ENCODE results near the gene TAL2.
A peak's percentile ranks its signal among the peaks of the same experiment; 100 is the strongest.

TAL2 gene

DNA sequence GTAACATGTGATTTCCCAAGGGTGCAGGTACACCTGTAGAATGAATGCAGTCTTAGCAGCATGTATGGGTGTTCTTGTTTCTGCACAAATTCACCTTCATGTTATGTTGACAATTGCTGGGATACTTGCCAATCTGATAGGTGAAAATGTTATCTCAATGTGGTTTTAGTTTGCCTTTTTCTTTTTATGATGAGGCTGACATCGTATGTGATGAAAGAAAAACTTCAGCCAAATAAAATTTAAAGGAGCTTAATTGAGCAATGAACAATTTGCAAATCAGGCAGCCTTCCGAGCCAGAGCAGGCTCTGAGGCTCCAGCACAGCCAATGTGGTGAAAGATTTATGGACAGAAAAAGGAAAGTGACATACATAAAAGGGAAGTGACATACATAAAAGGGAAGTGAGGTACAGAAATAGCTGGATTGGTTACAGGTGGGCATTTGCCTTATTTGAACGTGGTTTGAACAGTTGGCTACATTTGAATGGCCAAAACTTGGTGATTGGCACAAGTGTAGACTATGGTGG is 10.5 kb downstream of the TAL2 start:
- DNase-seq (ENCODE audit: low read depth, low spot score): no peak
- no peak overlapping the region for H3K27ac ChIP-seq

DNA sequence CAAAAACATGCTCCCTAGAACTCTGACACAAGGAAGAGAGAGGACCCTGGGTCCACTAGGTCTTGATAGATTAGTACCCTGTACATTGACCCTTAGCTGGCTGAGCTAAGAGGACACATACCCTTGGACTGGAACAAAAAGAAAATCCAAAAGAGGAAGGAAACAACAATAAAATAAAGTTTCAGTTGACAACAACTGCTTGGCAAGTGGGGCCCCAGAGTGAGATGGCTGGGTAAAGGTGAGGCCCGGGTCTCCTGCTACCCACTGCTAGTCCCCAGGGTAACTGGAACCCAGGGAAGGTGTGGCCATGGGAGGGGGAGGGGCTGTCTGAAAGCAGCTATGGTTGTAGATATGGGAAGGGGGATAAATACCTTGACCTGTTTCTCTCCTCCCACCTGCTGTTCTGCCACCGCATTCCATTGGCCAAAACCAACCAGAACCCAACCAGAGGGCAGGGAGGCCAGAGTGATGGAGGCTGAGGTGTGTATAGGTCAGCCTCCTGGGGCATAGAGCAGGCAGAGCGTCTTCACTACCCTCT is 11.7 kb downstream of the TAL2 start:
- DNase-seq (ENCODE audit: low read depth, low spot score): no peak
- no peak overlapping the region for H3K27ac ChIP-seq

DNA sequence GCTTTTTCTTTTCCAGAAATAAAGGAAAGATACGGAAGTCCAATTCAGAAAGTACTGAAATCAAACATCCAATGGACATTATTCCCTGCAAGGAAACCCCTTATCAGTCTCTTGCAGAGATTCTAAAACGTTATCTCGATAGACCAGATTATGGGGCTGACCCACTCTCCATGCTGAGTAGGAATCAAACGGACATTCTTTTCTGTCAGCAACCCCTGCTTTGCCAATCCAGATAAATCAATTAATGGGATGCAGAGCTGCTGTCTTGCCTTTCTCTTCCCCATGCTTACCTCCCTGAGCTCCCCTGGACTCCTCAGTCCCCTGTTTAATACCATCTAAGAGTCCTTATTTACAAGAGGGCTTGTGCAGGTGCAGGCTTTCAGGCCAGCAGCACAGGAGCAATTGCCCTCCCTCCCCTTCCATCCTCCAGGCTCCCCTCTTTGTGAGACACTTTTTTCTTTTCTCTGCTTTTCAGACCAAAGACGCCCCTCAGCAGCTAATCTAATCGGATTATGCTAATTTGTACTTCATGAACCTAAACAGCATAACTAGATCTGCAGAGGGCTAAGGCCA is 14.2 kb downstream of the TAL2 start:
- H3K27ac ChIP-seq: no peak overlapping the region
- no peak for DNase-seq (ENCODE audit: low read depth, low spot score)

DNA sequence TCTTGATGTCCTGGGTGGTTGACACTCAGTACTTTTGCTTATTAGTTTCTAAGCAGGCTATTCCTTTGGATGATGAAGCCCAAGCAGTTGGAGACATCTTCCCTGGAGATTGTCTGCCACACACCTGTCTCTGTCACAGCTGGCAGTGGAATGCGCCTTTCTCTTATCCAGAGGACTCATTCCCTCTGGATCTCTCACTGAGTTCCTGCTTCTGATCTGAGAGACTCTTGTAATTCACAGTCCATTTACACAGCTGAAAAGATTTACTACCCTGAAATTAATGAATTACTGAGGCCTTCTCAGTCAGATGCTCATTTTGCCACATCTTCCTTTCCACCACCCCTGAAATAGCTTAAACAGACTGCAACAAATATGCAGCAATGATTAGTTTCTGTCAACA is 15.9 kb downstream of the TAL2 start:
- no peak for DNase-seq (ENCODE audit: low read depth, low spot score)
- no peak overlapping the region for H3K27ac ChIP-seq

DNA sequence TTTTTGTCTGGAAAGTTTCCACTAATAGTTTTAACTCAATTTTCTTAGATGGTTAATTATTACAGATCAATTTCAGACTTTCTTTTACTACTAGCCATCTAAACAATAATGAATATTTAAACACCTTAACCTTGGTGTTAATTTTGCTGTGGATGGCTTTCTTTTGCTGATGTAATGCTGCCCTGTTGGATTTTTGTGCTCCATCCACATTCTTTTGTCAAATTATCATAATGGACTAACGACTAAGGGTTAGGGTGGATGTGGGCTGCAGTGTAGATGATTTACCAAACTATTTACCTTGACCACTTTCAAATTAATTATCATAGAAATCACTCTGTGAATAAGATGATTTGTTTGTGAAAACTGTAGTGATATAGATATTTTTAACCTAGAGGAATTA is 16.5 kb downstream of the TAL2 start:
- no peak for DNase-seq (ENCODE audit: low read depth, low spot score)
- no peak overlapping the region for H3K27ac ChIP-seq

DNA sequence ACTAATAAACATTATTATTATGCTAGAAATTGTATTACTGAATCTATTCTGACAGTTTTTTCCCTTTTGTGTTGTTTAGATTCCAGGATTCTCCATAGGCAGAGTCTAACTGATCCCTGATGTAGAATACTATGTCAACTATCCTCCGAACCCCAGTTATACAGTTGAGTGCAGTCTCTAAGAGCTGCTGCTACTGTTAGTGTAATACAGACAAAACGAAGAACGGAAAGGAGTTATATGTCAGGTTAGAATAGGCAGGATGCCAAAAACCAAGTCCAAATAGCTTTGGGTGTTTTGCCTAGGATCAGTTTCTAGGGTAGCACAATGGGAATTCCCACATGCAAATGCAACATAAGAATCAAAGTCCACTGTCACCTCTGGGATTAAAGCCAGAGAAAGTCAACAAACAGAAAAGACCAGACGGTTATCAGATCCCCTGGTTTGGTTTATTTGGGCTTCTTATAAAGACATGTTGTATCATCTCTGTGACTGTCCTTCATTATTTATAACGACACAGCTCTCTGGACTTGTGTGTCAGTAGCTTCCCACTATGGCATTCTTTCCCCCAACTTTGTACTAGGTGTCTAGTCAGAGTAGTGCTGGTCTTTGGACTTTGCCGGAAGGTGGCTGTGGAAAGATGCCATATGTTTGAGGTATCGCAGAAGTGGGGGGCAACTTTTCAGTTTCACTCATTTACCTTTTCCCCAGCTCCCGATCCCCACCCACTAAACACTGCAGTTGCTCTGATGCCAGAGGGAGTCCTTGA is 17.2 kb downstream of the TAL2 start:
- no peak for DNase-seq (ENCODE audit: low read depth, low spot score)
- H3K27ac ChIP-seq: no peak overlapping the region

DNA sequence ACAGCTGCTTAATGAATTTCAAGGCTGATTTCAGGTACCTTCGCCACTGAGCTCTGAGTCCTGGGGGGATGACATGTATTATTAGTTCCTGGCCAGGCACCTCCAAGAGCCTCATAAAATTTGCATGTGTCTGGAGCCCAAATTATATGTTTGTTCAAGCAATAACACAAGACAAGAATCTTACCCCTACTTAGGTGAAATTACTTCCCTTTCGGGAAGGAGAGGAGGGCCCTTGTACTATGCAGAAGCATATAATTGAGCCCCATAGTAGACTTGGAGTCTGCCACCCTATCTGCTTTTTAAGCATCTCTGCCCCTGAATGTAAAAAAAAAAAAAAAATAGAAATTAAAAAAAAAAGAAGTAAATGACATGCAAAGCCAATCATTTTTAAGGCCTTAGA is 19.1 kb downstream of the TAL2 start:
- DNase-seq (ENCODE audit: low read depth, low spot score): no peak
- no peak overlapping the region for H3K27ac ChIP-seq

DNA sequence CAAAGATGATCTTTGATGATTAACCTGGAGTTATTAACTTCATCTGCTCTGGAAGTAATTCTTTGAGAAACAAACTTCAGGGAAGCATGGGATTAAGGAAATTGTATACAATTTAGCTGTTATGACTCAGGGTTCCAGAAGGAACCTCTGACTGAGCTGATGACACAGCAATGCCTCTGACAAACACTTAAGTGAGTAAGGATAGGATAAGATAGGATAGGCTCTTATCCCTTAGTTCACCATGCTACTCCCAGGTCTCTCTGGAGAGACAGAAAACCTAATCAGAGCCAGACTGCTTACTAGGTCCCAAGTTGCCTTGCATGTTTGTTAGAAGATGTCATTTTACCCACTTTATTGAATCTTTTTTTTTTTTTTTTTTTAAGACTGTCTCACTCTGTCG is 19.5 kb downstream of the TAL2 start:
- H3K27ac ChIP-seq: no peak overlapping the region
- peak; percentile 33 for DNase-seq (ENCODE audit: low read depth, low spot score)

DNA sequence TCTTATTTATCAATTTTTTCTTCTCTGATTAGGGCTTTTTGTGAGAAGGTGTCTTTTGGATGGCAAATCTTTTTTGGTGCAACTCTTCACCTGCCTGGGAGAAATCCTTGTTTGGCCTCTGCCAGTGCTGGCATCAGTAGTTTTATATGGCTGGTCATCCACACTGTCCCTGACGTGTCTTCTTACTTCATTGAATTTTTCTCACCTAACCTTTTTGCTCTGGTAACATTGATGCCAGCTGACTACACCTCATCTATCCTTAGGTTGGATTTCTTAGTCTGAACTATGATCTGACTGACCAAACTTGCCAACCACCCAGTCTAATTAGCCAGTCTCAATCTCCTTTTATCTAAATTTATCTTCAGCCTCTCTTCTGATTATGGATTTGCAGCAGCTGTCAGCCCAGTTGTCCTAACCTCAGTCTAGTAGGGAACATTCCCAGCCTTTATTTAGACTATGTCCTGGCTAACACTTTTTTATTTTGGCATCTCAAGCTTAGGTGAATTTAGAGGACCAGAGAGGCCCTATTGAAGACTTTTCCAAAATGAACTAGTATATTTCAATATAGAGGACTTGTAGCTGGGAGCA is 21.5 kb downstream of the TAL2 start:
- no peak overlapping the region for H3K27ac ChIP-seq
- no peak for DNase-seq (ENCODE audit: low read depth, low spot score)

DNA sequence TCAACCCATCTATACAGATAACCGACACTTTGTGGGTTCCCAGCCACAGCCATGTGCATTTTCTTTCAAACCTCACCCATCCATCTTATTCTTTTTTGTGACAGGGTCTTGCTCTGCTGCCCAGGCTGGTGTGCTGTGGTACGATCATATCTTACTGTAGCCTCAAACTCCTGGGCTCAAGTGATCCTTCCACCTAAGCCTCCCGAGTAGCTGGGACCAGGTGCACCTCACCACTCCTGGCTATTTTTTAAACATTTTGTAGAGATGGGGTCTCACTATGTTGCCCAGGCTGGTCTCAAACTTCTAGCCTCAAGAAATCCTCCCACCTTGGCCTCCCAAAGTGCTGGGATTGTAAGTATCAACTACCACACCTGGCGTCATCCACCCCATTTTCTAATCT is 24.7 kb downstream of the TAL2 start:
- DNase-seq (ENCODE audit: low read depth, low spot score): no peak

DNA sequence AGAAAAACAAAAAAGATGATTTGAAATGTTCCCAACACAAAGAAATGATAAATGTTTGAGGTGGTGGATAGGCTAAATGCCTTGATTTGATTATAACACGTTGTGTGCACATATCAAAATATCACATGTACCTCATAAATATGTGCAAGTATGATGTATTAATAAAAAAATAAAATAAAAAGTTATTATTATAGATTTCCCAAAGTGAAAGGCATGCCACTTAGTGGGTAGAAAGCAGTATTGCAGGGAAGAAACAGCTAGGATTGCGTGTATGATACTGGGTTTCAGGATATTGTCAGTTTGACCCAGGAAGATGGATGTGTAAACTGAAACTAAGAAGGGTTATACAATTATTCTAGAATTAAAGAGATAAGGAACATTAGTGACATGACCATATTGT is 28.5 kb downstream of the TAL2 start:
- no peak overlapping the region for H3K27ac ChIP-seq
- no peak for DNase-seq (ENCODE audit: low read depth, low spot score)

More for the DNA sequence above, 24.7 kb downstream of the TAL2 start:
- no peak overlapping the region for H3K27ac ChIP-seq

DNA sequence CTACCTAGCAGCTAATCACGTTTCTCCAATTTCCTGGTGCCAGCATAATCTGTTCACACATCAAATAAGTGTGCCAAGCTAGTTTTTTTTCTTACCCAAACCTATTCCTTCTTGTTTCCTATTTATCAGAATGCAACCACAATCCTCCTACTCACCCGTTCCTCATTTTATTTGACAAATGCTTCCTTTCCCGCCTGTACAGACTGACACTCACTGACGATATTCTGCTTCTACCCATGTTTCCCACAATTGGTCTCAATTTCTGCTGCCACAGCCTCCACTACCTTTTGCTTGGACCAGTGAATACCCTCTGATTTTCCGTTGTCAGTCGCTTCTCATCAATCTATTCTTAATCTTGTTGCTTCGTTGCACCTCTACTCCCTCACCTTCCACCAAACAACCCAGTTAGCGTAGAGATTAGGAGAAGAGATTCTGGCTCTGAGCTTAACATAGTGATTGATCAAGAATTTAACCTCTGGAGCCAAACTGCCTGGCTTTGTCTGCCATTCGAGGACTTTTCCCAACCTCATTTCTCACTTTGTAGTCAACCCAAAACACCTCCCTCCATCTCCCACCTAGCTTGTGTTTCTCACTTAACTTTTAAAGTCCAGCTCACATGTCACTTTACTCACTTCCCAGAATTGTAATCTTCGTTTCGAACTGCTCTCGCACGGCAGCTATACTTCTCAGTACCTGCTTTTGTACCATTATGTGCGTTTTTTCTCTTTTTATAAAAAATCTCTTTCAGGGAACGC is 31.4 kb downstream of the TAL2 start:
- no peak overlapping the region for H3K27ac ChIP-seq
- no peak for DNase-seq (ENCODE audit: low read depth, low spot score)

DNA sequence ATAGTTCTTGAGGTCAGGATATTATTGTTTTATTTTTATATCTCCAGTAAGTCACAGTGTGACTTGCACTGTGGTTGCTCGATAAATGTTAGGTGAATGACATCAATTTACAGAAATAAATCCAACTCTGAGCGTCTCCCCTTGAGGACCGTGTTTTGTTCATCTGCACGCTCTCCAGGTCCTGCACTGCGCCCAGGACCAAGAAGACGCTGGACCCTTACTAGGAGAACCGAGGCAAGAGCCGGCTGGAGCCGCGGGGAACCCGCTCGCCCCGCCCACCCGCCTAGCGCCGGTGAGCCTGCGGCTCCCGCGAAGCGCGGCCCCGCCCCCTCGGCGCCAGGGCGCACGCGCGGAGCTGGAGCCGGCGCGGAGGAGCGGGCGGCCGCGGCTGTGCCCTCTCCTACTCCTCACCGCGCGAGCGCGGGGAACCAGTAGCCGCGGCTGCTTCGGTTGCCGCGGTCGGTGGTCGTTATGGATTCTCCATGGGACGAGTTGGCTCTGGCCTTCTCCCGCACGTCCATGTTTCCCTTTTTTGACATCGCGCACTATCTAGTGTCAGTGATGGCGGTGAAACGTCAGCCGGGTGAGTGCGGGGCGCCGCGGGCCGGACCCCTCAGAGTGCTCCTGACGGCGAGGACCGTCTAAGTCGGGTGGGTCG is 32.1 kb downstream of the TAL2 start, which contains the start of gene TMEM38B:
Gene TMEM38B, plus strand, starts transcription at position 352 of the 658 bp plus-strand sequence. Its CDS starts 120 bp downstream, at position 472.
- no peak for DNase-seq (ENCODE audit: low read depth, low spot score)
- H3K27ac ChIP-seq: no peak within 1 kb of the TSS

DNA sequence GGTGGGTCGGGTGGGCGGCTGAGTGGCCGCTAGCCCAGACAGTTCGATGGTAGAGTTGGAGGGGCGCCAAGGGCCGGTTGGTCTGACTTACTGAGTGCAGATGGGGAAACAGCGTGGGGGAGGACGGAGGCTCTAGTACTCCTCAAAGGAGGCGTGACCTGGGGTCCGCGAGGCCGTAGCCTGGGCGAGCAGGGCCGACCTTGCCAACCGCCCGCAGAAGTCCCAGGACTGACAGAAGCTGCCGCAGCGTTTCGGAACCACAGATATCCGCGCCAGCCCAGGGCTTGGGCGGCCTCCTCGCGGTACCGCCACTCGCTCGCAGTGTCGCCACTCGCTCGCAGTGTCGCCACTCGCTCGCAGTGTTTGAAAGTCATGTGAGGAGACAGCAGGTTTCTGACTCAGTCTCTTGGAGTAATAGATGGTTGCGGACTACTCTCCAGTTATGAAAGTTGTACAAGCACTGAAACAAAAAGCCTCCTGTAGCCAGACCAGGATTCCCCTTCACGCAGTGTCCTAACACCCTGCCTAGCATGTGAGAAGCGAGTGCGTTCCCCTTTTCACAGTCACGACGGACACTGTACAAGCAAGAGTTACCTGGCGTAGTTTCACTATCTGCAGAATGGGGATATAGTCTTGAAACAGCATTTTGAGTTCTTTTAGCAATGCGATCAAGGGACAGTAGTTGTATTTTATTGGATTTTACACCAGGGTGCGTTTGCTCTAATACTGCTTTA is 32.8 kb downstream of the TAL2 start:
- DNase-seq (ENCODE audit: low read depth, low spot score): no peak

DNA sequence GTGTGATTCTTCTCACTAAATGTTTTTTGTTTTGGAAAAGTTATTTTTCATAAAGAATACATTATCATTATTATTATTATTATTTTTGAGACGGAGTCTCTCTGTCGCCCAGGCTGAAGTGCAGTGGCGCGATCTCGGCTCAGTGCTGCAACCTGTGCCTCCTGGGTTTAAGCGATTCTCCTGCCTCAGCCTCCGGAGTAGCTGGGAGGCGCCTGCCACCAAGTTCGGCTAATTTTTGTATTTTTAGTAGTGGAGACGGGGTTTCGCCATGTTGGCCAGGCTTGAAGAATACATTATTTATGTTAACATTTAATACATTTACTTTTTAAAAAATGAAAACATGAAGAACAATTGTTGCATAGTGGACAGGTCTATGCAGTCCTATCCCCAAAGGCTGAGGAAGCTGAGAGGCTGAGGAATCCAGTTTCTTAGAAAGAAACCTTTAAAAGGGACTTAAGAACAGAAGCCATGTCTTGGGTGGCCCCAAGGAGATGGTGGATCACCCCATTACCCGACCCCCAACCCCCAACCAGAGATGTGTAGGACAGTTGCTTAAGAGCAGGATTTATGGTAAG is 34.0 kb downstream of the TAL2 start:
- no peak for DNase-seq (ENCODE audit: low read depth, low spot score)
- H3K27ac ChIP-seq: no peak overlapping the region

More for the DNA sequence above, 32.8 kb downstream of the TAL2 start:
- no peak overlapping the region for H3K27ac ChIP-seq

DNA sequence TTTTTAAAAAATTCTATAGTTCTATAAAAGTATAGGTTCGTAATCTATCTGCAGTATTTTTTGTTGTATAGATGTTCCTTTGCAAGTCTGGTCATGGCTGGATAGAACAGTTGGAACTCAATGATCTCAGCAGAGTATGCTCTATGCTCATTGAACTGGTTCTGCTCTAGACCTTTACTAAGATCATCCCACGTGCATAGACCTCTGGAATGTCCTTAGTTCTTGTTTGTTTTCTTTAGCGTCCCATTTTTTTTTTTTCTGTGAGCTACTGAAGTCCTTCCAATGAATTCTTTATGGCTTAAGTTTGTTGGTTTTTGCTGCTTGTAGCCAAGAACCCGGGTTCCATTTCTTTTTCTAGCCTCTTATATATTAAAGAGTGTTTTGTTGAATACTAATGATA is 35.6 kb downstream of the TAL2 start:
- DNase-seq (ENCODE audit: low read depth, low spot score): no peak
- no peak overlapping the region for H3K27ac ChIP-seq

DNA sequence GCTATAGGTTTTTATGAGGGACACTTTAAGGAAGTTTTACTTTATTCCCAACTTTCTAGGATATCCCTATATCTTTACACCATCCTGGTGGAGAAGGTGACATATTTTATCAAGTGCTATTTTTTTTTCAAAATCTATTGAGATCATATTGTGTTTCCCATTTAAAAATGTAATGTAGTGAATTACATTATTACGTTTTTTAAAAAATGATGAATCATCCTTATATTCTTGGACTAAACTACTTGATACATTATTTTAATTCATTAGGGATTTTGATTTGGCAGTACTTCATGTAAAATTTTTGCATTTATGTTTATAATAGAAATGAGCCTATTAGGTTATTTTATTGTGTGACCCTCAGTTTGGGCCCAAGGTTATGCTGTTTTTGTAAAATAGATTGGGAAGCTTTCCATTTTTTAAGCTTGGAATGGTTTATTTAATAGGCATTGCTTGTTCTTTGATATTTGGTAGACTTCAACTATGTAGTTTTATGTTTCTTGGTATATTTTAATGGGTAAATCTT is 36.2 kb downstream of the TAL2 start:
- no peak overlapping the region for H3K27ac ChIP-seq
- DNase-seq (ENCODE audit: low read depth, low spot score): no peak

DNA sequence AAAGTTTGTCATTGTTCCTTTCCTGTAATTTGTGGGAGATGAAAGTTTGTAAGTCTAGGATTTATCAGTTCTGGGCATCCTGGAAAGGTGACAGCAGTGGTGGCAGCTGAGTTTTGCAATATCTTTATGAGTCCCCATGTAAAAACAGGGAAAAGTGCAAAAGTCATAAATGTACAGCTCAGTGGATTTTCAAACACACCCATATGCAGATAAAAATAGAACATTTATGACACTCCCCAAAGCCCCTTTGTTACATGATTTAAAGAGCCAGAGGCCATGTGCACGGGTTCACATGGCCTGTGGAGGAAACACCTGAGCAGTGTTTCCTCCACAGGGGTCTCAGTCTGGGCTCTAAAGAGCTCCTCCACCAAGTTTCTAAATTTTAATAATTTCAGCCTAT is 38.4 kb downstream of the TAL2 start:
- no peak overlapping the region for H3K27ac ChIP-seq
- no peak for DNase-seq (ENCODE audit: low read depth, low spot score)

DNA sequence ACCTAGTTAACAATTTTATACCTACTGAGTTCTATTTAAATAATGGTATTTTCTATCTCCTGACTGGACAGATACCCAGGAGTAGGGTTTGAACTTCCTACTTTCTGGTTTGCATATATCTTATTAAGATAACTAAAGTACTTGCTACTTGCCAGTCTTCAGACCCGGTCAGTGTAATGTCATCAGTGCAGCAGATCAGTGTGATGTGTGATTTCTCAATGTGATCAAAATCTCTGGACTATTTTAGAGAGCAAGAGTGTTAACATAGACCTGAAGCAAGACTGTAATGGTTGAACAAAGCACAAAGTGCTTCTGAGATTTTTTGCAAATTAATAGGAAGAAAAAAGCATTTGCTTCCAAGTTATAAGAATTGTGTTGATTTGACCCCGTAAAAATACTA is 38.9 kb downstream of the TAL2 start:
- no peak overlapping the region for H3K27ac ChIP-seq

More for the DNA sequence above, 38.9 kb downstream of the TAL2 start:
- DNase-seq (ENCODE audit: low read depth, low spot score): no peak
